BJ (cell line): ENCODE measurements around the gene SSH2. TPM values are rescaled to one million over a fixed set of nuclear protein-coding genes. Genes with fewer than 3 reads are reported as not detected.

Source experiments
- CTCF ChIA-PET: fragments of 350-600 bp; formaldehyde crosslinking; extraction: SDS; loops from one replicate; lab custom pipeline; 2021; ENCODE audit warnings: antibody characterized with exemption, inconsistent platforms; lab: Yijun Ruan, JAX
- POLR2A ChIA-PET: fragments of 300-600 bp; sonication (Branson Sonifier 250); formaldehyde crosslinking; extraction: SDS; loops from one replicate; lab custom pipeline; 2021; ENCODE audit warnings: antibody characterized with exemption; lab: Charles Lee
- DNase-seq: peaks from one replicate; pipeline ENCODE4 v3.0.0-alpha.2; 2011; ENCODE audit warnings: low read depth
- H3K27me3 ChIP-seq: 2 replicates; pipeline ENCODE4 v1.6.0; 2011; ENCODE audit warnings: low read length; ENCODE audit not compliant: control insufficient read depth, insufficient read depth
- H3K36me3 ChIP-seq: 2 replicates; pipeline ENCODE4 v1.5.1; 2011; ENCODE audit warnings: low read length; ENCODE audit not compliant: control insufficient read depth, insufficient read depth
- H3K4me3 ChIP-seq: 2 replicates; pipeline ENCODE4 v1.5.1; 2011; ENCODE audit warnings: low read depth, mild to moderate bottlenecking, control low read depth, low read length
- CTCF ChIP-seq: IDR thresholded peaks from 2 replicates; pipeline ENCODE4 v1.5.1; 2011; ENCODE audit warnings: low read depth, mild to moderate bottlenecking, control low read depth, inconsistent platforms, low read length, moderate library complexity; ENCODE audit not compliant: insufficient read depth
- polyA plus RNA-seq: library from polyadenylated mRNA; depleted of rRNA; stranded (reverse); fragments of >200 nt; gene quantifications from 2 replicates; pipeline ENCODE4 v1.2.3, GENCODE V29; 2011

The SSH2 gene
- polyA plus RNA-seq, 1 experiment = 5.7 TPM

GRCh38 chr17:29848737-29849136, 81.3 kb downstream of the SSH2 start:
- DNase-seq = no peak
- CTCF ChIA-PET = interaction anchor here (1.1 to 1.5 kb wide), 2 partner anchors 11 to 12 kb away, joined by 3 to 4 read pairs; no protein-coding TSS in a partner anchor

GRCh38 chr17:29847527-29848400, 82.3 kb downstream of the SSH2 start:
- no peak for TF ChIP-seq CTCF
- ChIA-PET CTCF (no interaction called here), POLR2A (no interaction called here)
- no peak overlapping the region for H3K4me3 ChIP-seq
- DNase-seq = no peak
- H3K36me3 ChIP-seq = peaks cover 1% of the 10 kb centered on the region; the same call in 1 of the 2 replicates
- no peaks in the 10 kb centered on the region for H3K27me3 ChIP-seq

More at GRCh38 chr17:29848737-29849136, 81.3 kb downstream of the SSH2 start:
- no peak overlapping the region for H3K4me3 ChIP-seq
- no peak for TF ChIP-seq CTCF
- peaks cover 1% of the 10 kb centered on the region; the same call in 1 of the 2 replicates for H3K36me3 ChIP-seq
- POLR2A ChIA-PET = no interaction called here
- no peaks in the 10 kb centered on the region for H3K27me3 ChIP-seq

- POLR2A ChIA-PET = no interaction called here
- H3K27me3 ChIP-seq = no peaks in the 10 kb centered on the region
- CTCF ChIA-PET = no interaction called here
- no peak for TF ChIP-seq CTCF
- H3K36me3 ChIP-seq = peaks cover 1% of the 10 kb centered on the region; the same call in 1 of the 2 replicates
- no peak overlapping the region for H3K4me3 ChIP-seq
- DNase-seq = no peak
Measured at GRCh38 chr17:29847118-29847517, 82.9 kb downstream of the SSH2 start.

GRCh38 chr17:29846298-29846697, 83.7 kb downstream of the SSH2 start:
- CTCF ChIA-PET = interaction anchor here (0.9 kb wide), 1 partner anchor 26 kb away, joined by 3 read pairs; no protein-coding TSS in a partner anchor
- POLR2A ChIA-PET = no interaction called here
- no peak for TF ChIP-seq CTCF
- Histone ChIP-seq H3K36me3 (peaks cover 1% of the 10 kb centered on the region; the same call in 1 of the 2 replicates), H3K27me3 (no peaks in the 10 kb centered on the region), H3K4me3 (no peak overlapping the region)
- no peak for DNase-seq

- POLR2A ChIA-PET = no interaction called here
- H3K27me3 ChIP-seq = no peaks in the 10 kb centered on the region
Measured at GRCh38 chr17:29844339-29845048, 85.5 kb downstream of the SSH2 start.

More at GRCh38 chr17:29844339-29845048, 85.5 kb downstream of the SSH2 start:
- no peak for DNase-seq
- CTCF ChIA-PET = interaction anchor here (0.6 kb wide), 1 partner anchor 110 kb away, joined by 3 read pairs; no protein-coding TSS in a partner anchor
- Histone ChIP-seq H3K4me3 (no peak overlapping the region), H3K36me3 (peaks cover 1% of the 10 kb centered on the region; the same call in 1 of the 2 replicates)
- no peak for TF ChIP-seq CTCF
